HepG2 (cell line): ENCODE measurements around the gene HDAC3. TPM values are rescaled to one million over a fixed set of nuclear protein-coding genes. Genes with fewer than 3 reads are reported as not detected.

Experiments
- ARHGAP35 ChIP-seq: sonication (generic); formaldehyde crosslinking; IDR thresholded peaks from 2 replicates; pipeline ENCODE4 v1.9.0; 2022; ENCODE audit warnings: mild to moderate bottlenecking, inconsistent platforms, moderate library complexity, missing genetic modification reagents, borderline replicate concordance
- CENPT ChIP-seq: sonication (generic); formaldehyde crosslinking; IDR thresholded peaks from 2 replicates; pipeline ENCODE4 v1.8.0; 2022; ENCODE audit warnings: low read depth, mild to moderate bottlenecking, moderate library complexity, missing genetic modification reagents
- CHD2 ChIP-seq: IDR thresholded peaks from 2 replicates; pipeline ENCODE4 v1.6.1; 2011; ENCODE audit warnings: low read depth, low read length, improper control_type of control experiment
- DPF2 ChIP-seq: sonication (generic); formaldehyde crosslinking; IDR thresholded peaks from 2 replicates; pipeline ENCODE4 v1.4.0; 2020; ENCODE audit warnings: mild to moderate bottlenecking, low read depth, missing genetic modification reagents, borderline replicate concordance
- ESRRA ChIP-seq: sonication (generic); formaldehyde crosslinking; IDR thresholded peaks from 2 replicates; pipeline ENCODE4 v1.5.1; 2020; ENCODE audit warnings: mild to moderate bottlenecking, low read depth, missing genetic modification reagents
- GTF3A ChIP-seq: sonication (generic); formaldehyde crosslinking; conservative IDR thresholded peaks from 2 replicates; pipeline ENCODE4 v1.4.0; 2020; ENCODE audit warnings: mild to moderate bottlenecking, missing genetic modification reagents
- IRX3 ChIP-seq: sonication (generic); formaldehyde crosslinking; IDR thresholded peaks from 2 replicates; pipeline ENCODE4 v1.8.1; 2023; ENCODE audit warnings: mild to moderate bottlenecking, low read depth, missing genetic modification reagents, borderline replicate concordance
- KDM5A ChIP-seq: fragments of 200-600 bp; sonication (generic); IDR thresholded peaks from 2 replicates; pipeline ENCODE4 v1.7.0; 2018; ENCODE audit warnings: antibody characterized with exemption, mild to moderate bottlenecking, low read length, borderline replicate concordance
- MIER3 ChIP-seq: IDR thresholded peaks from 2 replicates; pipeline ENCODE4 v1.6.1; 2016; ENCODE audit warnings: missing compliant biosample characterization, borderline replicate concordance
- POLR2A ChIP-seq, 2 experiments: IDR thresholded peaks; 2 replicates each; pipeline ENCODE4 v1.6.1; 2011; ENCODE audit warnings: low read depth in 2 of 2, low read length in 2 of 2, mild to moderate bottlenecking in 1 of 2, moderate library complexity in 1 of 2; ENCODE audit not compliant: insufficient read depth in 1 of 2
- SAP130 ChIP-seq: IDR thresholded peaks from 2 replicates; pipeline ENCODE4 v1.6.1; 2016; ENCODE audit warnings: low read depth
- SOX6 ChIP-seq, 2 experiments: fragments of 450-650 bp in 1 of 2; sonication (generic) in 1 of 2; formaldehyde crosslinking in 1 of 2; IDR thresholded peaks; 2 replicates each; pipeline versions ENCODE4 v1.4.0 to v1.6.1; 2017 to 2020; ENCODE audit warnings: antibody characterized with exemption in 1 of 2, mild to moderate bottlenecking in 1 of 2, missing genetic modification reagents in 1 of 2
- SP5 ChIP-seq: IDR thresholded peaks from 2 replicates; pipeline ENCODE4 v1.6.1; 2016; ENCODE audit warnings: low read depth, borderline replicate concordance
- ZFYVE20 ChIP-seq: sonication (generic); formaldehyde crosslinking; IDR thresholded peaks from 2 replicates; pipeline ENCODE4 v1.8.0; 2023; ENCODE audit warnings: low read depth, mild to moderate bottlenecking, moderate library complexity, missing genetic modification reagents, borderline replicate concordance
- ZMYM4 ChIP-seq: sonication (generic); formaldehyde crosslinking; IDR thresholded peaks from 2 replicates; pipeline ENCODE4 v1.8.1; 2023; ENCODE audit warnings: mild to moderate bottlenecking, missing genetic modification reagents
- ZNF160 ChIP-seq: sonication (generic); formaldehyde crosslinking; IDR thresholded peaks from 2 replicates; pipeline ENCODE4 v1.8.0; 2022; ENCODE audit warnings: mild to moderate bottlenecking, inconsistent platforms, missing genetic modification reagents
- ZNF292 ChIP-seq: sonication (generic); formaldehyde crosslinking; IDR thresholded peaks from 2 replicates; pipeline ENCODE4 v1.8.1; 2022; ENCODE audit warnings: mild to moderate bottlenecking, low read depth, missing genetic modification reagents, borderline replicate concordance
- ZNF337 ChIP-seq: sonication (generic); formaldehyde crosslinking; IDR thresholded peaks from 2 replicates; pipeline ENCODE4 v1.5.1; 2020; ENCODE audit warnings: missing genetic modification reagents, low read depth, mild to moderate bottlenecking, borderline replicate concordance
- ZNF431 ChIP-seq: sonication (generic); formaldehyde crosslinking; IDR thresholded peaks from 2 replicates; pipeline ENCODE4 v1.9.0; 2022; ENCODE audit warnings: missing genetic modification reagents, low read depth, mild to moderate bottlenecking, borderline replicate concordance
- ZNF563 ChIP-seq: sonication (generic); formaldehyde crosslinking; IDR thresholded peaks from 2 replicates; pipeline ENCODE4 v1.8.0; 2022; ENCODE audit warnings: mild to moderate bottlenecking, moderate library complexity, missing genetic modification reagents
- ZNF619 ChIP-seq: sonication (generic); formaldehyde crosslinking; IDR thresholded peaks from 2 replicates; pipeline ENCODE4 v1.4.0; 2020; ENCODE audit warnings: mild to moderate bottlenecking, missing genetic modification reagents
- ZNF652 ChIP-seq: IDR thresholded peaks from 2 replicates; pipeline ENCODE4 v1.6.1; 2016; ENCODE audit warnings: low read depth, borderline replicate concordance
- ZNF672 ChIP-seq: sonication (generic); formaldehyde crosslinking; IDR thresholded peaks from 2 replicates; pipeline ENCODE4 v1.8.1; 2022; ENCODE audit warnings: missing genetic modification reagents
- polyA plus RNA-seq, 8 experiments: library from polyadenylated mRNA; depleted of rRNA in 3 of 8; stranded (reverse) in 7 of 8; unstranded in 1 of 8; fragments of >200 nt; fragmentation: Illumina TruSeq in 4 of 8; extraction: Trizol in 4 of 8; gene quantifications; 2 replicates each; pipeline versions ENCODE4 v1.2.1 to v1.2.3, GENCODE V29; 2011 to 2016; ENCODE audit warnings: low read depth in 4 of 8, missing spikeins in 1 of 8, mixed read lengths in 1 of 8; ENCODE audit not compliant: insufficient read depth in 1 of 8
- total RNA-seq, 5 experiments: library from RNA; depleted of rRNA; stranded (reverse); fragments of >200 nt; fragmentation: Illumina TruSeq; extraction: Trizol; gene quantifications; 2 replicates each; pipeline ENCODE4 v1.2.3, GENCODE V29; 2016; ENCODE audit warnings: low read depth in 1 of 5
- TF ChIP-seq, protein P1 (sequence below): IDR thresholded peaks from 2 replicates; pipeline ENCODE4 v1.6.1; 2016; ENCODE audit warnings: control low read depth
- TF ChIP-seq, protein P2 (sequence below): sonication (generic); formaldehyde crosslinking; IDR thresholded peaks from 2 replicates; pipeline ENCODE4 v1.8.0; 2022; ENCODE audit warnings: low read depth, missing genetic modification reagents
- TF ChIP-seq, protein P3 (sequence below): sonication (generic); formaldehyde crosslinking; IDR thresholded peaks from 2 replicates; pipeline ENCODE4 v1.5.0; 2020; ENCODE audit warnings: missing genetic modification reagents

The HDAC3 gene
- total and polyA plus RNA-seq, 2 of the 13 experiments (the other 11 are each of a cell fraction or from before 2014, with no cell fraction given) = 84.0 to 94.1 TPM

DNA sequence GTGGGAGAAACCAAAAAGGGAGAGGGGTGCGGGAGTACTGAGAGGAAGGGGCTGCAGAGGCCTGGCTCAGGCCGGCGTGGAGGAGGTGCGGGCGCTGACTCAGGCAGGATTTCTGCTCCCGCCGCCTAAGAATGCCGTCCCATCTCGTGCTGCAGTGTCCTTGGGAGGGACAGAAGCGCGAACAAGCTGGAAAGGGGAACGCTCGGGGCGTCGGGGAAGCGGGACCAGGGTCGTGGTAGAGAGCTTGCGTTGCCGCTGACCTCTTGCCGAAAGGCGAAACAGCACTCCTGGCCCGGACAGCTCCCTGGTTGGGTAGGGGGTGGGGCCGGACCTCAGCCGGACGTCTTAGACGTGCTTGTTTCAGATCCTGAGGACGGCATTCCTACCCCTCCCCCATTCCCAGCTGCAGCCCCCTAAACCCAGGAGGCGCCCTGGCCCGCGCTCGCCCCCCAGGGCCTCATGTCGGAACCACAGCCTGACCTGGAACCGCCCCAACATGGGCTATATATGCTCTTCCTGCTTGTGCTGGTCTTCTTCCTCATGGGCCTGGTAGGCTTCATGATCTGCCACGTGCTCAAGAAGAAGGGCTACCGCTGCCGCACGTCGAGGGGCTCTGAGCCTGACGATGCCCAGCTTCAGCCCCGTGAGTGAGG lies 1.2 kb upstream of the HDAC3 start (continued):
- no peak for TF ChIP-seq SOX6 (IDR thresholded peaks at IDR 0.05)
- TF ChIP-seq SOX6 (CRISPR knock-in tag; IDR thresholded peaks at IDR 0.05) = peak; percentile 36
- no peak for TF ChIP-seq ZNF619 (CRISPR knock-in tag)
- TF ChIP-seq ZFYVE20 (CRISPR knock-in tag) = no peak
- TF ChIP-seq, protein P1, sequence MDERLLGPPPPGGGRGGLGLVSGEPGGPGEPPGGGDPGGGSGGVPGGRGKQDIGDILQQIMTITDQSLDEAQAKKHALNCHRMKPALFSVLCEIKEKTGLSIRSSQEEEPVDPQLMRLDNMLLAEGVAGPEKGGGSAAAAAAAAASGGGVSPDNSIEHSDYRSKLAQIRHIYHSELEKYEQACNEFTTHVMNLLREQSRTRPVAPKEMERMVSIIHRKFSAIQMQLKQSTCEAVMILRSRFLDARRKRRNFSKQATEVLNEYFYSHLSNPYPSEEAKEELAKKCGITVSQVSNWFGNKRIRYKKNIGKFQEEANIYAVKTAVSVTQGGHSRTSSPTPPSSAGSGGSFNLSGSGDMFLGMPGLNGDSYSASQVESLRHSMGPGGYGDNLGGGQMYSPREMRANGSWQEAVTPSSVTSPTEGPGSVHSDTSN (CRISPR knock-in tag) = no peak; the same call in 1 of the 2 replicates
- TF ChIP-seq DPF2 (CRISPR knock-in tag) = no peak
- TF ChIP-seq, protein P2, sequence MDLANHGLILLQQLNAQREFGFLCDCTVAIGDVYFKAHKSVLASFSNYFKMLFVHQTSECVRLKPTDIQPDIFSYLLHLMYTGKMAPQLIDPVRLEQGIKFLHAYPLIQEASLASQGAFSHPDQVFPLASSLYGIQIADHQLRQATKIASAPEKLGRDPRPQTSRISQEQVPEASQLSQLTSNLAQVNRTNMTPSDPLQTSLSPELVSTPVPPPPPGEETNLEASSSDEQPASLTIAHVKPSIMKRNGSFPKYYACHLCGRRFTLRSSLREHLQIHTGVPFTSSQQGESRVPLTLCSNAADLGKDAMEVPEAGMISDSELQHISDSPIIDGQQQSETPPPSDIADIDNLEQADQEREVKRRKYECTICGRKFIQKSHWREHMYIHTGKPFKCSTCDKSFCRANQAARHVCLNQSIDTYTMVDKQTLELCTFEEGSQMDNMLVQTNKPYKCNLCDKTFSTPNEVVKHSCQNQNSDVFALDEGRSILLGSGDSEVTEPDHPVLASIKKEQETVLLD (CRISPR knock-in tag) = no peak
- TF ChIP-seq MIER3 (CRISPR knock-in tag) = no peak
- TF ChIP-seq ZNF292 = no peak
- no peak for TF ChIP-seq ZNF337 (CRISPR knock-in tag)
- no peak for TF ChIP-seq ZNF160 (CRISPR knock-in tag)
- 0 out of 2 replicates have a peak, but pooled peaks have one; percentile 28 for TF ChIP-seq CENPT (CRISPR knock-in tag)
- no peak for TF ChIP-seq KDM5A
- TF ChIP-seq POLR2A (IDR thresholded peaks at IDR 0.05; ENCODE audit: insufficient read depth in 1 of 2, low read depth in 2 of 2, low read length in 2 of 2) = no peak
- TF ChIP-seq IRX3 = no peak
- TF ChIP-seq ZNF652 (CRISPR knock-in tag) = no peak
- TF ChIP-seq, protein P3, sequence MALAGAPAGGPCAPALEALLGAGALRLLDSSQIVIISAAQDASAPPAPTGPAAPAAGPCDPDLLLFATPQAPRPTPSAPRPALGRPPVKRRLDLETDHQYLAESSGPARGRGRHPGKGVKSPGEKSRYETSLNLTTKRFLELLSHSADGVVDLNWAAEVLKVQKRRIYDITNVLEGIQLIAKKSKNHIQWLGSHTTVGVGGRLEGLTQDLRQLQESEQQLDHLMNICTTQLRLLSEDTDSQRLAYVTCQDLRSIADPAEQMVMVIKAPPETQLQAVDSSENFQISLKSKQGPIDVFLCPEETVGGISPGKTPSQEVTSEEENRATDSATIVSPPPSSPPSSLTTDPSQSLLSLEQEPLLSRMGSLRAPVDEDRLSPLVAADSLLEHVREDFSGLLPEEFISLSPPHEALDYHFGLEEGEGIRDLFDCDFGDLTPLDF (CRISPR knock-in tag) = no peak
- TF ChIP-seq SAP130 = peak; percentile 6; the same call in 1 of the 2 replicates
- TF ChIP-seq ZNF563 (CRISPR knock-in tag) = no peak
- TF ChIP-seq SP5 (CRISPR knock-in tag) = no peak
- no peak for TF ChIP-seq ZNF431 (CRISPR knock-in tag)
- no peak for TF ChIP-seq GTF3A (CRISPR knock-in tag)
- TF ChIP-seq ZNF672 (CRISPR knock-in tag) = no peak
- no peak for TF ChIP-seq ESRRA (CRISPR knock-in tag)
- no peak for TF ChIP-seq CHD2
- no peak for TF ChIP-seq ARHGAP35
- TF ChIP-seq ZMYM4 = no peak
